D341Med (cell line): ENCODE data around the gene ATAD2B.

Experiments
- DNase-seq: peaks from one replicate; pipeline ENCODE4 v3.0.0; 2012; ENCODE audit warnings: low spot score

ATAD2B gene

GRCh38 chr2:23912054-23912453 lies 14.9 kb downstream of the ATAD2B start:
- DNase-seq: no peak

- no peak for DNase-seq
Measured at GRCh38 chr2:23905155-23905554, 21.8 kb downstream of the ATAD2B start.

DNA sequence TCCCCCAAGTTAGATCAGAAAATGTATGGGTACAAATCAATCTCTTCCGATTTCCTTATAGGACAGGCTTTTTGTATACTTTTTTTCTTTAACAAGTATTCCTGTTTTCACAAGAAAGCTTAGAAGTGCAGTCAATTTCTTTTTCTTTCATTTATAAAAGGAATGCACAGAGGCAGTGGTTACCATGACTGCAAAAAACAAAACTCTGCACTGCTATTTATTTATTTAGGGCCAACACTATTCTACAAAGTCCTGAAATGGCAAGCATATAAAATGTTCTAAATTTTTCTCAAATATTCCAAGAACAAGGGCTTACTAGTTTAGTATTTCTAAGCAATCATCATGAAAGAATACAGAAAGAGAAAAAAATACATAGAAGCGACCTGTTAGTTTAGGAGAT lies 22.2 kb downstream of the ATAD2B start:
- DNase-seq: no peak

DNA sequence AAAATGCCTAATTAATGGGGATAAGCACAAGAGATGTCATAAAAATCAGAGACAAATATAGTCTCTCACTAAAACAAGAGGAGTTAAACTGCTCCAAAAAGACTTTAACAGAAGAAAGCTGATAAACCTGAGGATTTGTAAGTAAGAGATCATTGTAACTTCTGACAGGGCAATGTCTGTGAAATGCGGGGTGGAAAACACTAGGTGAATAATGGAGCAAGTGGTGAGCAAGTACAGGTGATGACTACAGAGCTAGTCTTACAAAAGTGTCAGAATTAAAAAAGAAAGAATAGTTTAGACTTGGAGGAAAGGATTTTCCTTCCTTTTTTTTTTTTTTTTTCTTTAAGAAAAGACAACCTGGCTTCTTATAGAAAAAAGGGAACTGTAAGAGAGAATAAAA lies 22.7 kb downstream of the ATAD2B start:
- no peak for DNase-seq

GRCh38 chr2:23903034-23903433 lies 23.9 kb downstream of the ATAD2B start:
- no peak for DNase-seq

- peak; percentile 25 for DNase-seq
Measured at GRCh38 chr2:23901966-23902846, 24.7 kb downstream of the ATAD2B start.

DNA sequence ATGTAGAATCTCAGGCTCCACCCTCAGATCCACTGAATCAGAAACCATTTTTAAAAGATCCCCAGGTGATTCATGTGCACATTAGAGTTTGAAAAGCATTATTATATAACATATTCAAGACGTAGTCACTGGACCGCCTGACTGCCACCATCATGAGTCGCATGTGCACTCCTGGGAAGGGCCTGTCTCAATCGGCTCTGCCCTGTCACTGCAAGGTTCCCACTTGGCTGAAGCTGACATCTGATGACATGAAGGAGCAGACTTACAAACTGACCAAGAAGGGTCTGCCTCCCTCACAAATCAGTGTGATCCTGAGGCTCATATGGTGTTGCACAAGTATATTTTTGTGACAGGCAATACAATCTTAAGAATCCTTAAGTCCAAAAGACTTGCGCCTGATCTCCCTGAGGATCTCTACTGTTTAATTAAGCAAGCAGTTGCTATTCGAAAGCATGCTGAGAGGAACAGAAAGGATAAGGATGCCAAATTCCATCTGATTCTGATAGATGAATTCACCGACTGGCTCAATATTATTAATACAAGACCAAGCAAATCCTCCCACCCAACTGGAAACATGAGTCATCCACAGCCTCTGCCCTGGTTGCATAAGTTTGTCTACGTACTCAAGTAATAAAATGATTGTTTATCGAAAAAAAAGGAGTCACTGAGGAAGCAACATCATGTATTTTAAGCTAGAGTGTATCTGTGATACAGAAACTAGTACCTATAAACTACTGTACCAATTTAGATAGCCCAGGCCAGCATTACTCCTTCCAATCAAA lies 26.2 kb downstream of the ATAD2B start:
- DNase-seq: peak; percentile 26

DNA sequence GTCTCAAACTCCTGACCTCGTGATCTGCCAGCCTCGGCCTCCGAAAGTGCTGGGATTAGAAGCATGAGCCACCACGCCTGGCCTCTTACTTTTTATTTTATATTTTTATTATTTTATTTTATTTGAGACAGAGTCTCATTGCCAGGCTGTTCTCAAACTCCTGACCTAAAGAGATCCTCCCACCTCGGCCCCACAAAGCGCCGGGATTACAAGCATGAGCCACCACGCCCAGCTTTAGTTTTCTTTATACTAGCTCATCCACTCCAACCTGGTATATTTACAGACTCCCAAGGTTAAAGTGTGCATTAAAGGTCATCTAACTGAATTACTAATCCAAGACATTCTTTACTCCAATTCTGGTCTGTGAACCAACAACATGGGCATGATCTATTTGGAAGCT lies 26.8 kb downstream of the ATAD2B start:
- DNase-seq: no peak

DNA sequence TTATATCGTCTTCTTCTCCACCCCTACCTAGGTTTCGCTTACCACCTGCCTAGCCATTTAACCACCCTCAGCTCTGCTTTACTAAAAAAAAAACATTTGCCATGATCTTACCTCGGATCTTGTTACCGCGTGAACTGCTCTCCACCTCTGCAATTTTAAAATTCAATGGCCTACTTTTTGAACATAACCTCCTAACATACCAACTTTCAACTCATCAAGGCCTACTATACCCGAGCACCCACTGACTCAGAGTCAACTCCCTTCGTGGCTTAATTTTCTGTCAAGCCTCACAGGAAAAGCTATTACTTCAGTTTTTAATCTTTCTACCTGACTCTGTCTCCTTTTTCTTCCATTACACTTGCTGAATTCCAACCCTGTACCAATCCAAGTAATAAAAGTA lies 55.7 kb downstream of the ATAD2B start:
- DNase-seq: no peak

GRCh38 chr2:23867449-23867848 lies 59.5 kb downstream of the ATAD2B start:
- DNase-seq: no peak

GRCh38 chr2:23862716-23863426 lies 64.1 kb downstream of the ATAD2B start:
- DNase-seq: no peak

- DNase-seq: no peak
Measured at GRCh38 chr2:23861952-23862351, 65.0 kb downstream of the ATAD2B start.

GRCh38 chr2:23859983-23860382 lies 66.9 kb downstream of the ATAD2B start:
- no peak for DNase-seq

- DNase-seq: no peak
Measured at GRCh38 chr2:23859234-23859633, 67.7 kb downstream of the ATAD2B start.

GRCh38 chr2:23850564-23851256 lies 76.2 kb downstream of the ATAD2B start:
- DNase-seq: no peak

DNA sequence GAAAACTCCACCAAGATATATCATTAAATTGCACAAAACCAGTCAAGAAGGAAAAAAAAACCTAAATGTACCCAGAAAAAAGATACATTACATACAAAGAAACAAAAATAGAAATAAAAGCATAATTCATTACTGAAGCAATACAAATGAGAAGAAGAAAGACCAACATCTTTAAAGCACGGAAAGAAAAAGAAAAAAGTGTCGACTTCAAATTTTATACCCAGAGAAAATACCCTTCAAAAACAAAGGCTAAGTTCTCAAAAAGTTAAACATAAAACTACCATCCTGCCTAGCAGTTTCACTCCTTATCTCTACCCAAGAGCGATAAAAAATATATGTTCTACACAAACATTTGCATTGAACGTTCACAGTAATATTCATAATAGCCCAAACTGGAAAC lies 82.0 kb downstream of the ATAD2B start:
- no peak for DNase-seq

GRCh38 chr2:23843051-23843976 lies 83.6 kb downstream of the ATAD2B start:
- DNase-seq: no peak

GRCh38 chr2:23839919-23840578 lies 86.9 kb downstream of the ATAD2B start:
- DNase-seq: no peak

GRCh38 chr2:23838996-23839395 lies 87.9 kb downstream of the ATAD2B start:
- DNase-seq: no peak

DNA sequence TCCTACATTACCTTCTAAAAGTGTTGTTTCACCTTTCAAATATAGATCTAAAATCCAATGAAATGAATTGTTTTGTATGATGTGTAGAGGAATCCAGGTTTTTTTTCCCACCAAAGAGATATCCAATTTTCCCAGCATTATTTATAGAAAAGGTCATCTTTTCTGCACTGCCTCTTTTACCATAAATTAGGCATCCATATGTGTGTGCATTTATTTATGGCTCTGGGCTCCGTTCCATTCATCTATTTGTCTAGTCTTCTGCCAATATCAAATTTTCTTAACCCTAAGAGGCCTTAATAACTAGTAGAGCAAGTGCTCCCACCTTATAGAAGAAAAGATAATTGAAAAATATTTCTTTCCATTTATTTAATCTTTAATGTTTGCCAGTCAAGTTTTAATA lies 88.3 kb downstream of the ATAD2B start:
- DNase-seq: no peak
